ENCODE measurements around the gene IMPA2. TPM values are rescaled to one million over a fixed set of nuclear protein-coding genes. Genes with fewer than 3 reads are reported as not detected.

IMPA2 gene
- total and polyA plus RNA-seq, 2 of the 8 experiments (the other 6 are each of a cell fraction or from before 2014, with no cell fraction given), result 102 to 140 TPM

Small RNA genes within 50 kb of the gene (small RNA-seq; reads per million reads assigned to genes)
- gene AP001542.1 (ENCODE audit: insufficient read depth), result not detected

Other genes with a start within 250 kb of the IMPA2 start
- gene CHMP1B, start 130.1 kb upstream of the IMPA2 start, total RNA-seq (2021; fragmentation: NEBNext Ultra II Directional; extraction: Animal tissue kit (Norgen Biotek cat#: 25700)), result 42.8 and 43.2 TPM in 2 replicates
- 30.5 and 32.3 TPM in 2 replicates for gene CHMP1B, start 130.1 kb upstream of the IMPA2 start, polyA plus RNA-seq (2011; rRNA removed)
- gene MPPE1, start 73.2 kb upstream of the IMPA2 start, total RNA-seq (2021; fragmentation: NEBNext Ultra II Directional; extraction: Animal tissue kit (Norgen Biotek cat#: 25700)), result 20.9 and 22.1 TPM in 2 replicates
- 13.1 and 13.7 TPM in 2 replicates for gene MPPE1, start 73.2 kb upstream of the IMPA2 start, polyA plus RNA-seq (2011; rRNA removed)
- gene ANKRD62, start 112.3 kb downstream of the IMPA2 start, total RNA-seq (2021; fragmentation: NEBNext Ultra II Directional; extraction: Animal tissue kit (Norgen Biotek cat#: 25700)), result not detected in 2 replicates
- gene ANKRD62, start 112.3 kb downstream of the IMPA2 start, polyA plus RNA-seq (2011; rRNA removed), result not detected in 2 replicates

Data from H1 (cell line).